ENCODE measurements around the gene TPBGL.

The TPBGL gene

GRCh38 chr11:75204012-75204674, 36.4 kb upstream of the TPBGL start:
- H3K4me3 ChIP-seq (ENCODE audit: low read depth, low read length), result no peak overlapping the region
- no peaks in the 10 kb centered on the region for H3K9me3 ChIP-seq (ENCODE audit: severe bottlenecking)
- DNase-seq, result no peak
- no peak overlapping the region for H3K27ac ChIP-seq
- TF ChIP-seq CTCF (IDR thresholded peaks at IDR 0.05; ENCODE audit: low read depth, low read length), result no peak
- no peaks in the 10 kb centered on the region for H3K36me3 ChIP-seq
- H3K27me3 ChIP-seq (ENCODE audit: insufficient read depth, low read depth, severe bottlenecking), result no peaks in the 10 kb centered on the region

GRCh38 chr11:75204685-75205563, 35.6 kb upstream of the TPBGL start:
- peak; percentile 88 for TF ChIP-seq CTCF (IDR thresholded peaks at IDR 0.05; ENCODE audit: low read depth, low read length)
- no peaks in the 10 kb centered on the region for H3K36me3 ChIP-seq
- no peaks in the 10 kb centered on the region for H3K27me3 ChIP-seq (ENCODE audit: insufficient read depth, low read depth, severe bottlenecking)
- no peak overlapping the region for H3K4me3 ChIP-seq (ENCODE audit: low read depth, low read length)
- peak; percentile 95 for DNase-seq
- no peak overlapping the region; the same call in 1 of the 2 replicates for H3K27ac ChIP-seq
- no peaks in the 10 kb centered on the region for H3K9me3 ChIP-seq (ENCODE audit: severe bottlenecking)

- Histone ChIP-seq H3K27ac (no peak overlapping the region), H3K36me3 (no peaks in the 10 kb centered on the region), H3K4me3 (ENCODE audit: low read depth, low read length) (no peak overlapping the region), H3K27me3 (ENCODE audit: insufficient read depth, low read depth, severe bottlenecking) (no peaks in the 10 kb centered on the region), H3K9me3 (ENCODE audit: severe bottlenecking) (no peaks in the 10 kb centered on the region)
- no peak for DNase-seq
- no peak for TF ChIP-seq CTCF (IDR thresholded peaks at IDR 0.05; ENCODE audit: low read depth, low read length)
Observed at GRCh38 chr11:75205564-75206020, 35.0 kb upstream of the TPBGL start.

GRCh38 chr11:75208446-75208845, 32.1 kb upstream of the TPBGL start:
- Histone ChIP-seq H3K36me3 (no peaks in the 10 kb centered on the region), H3K9me3 (ENCODE audit: severe bottlenecking) (no peaks in the 10 kb centered on the region), H3K27ac (no peak overlapping the region), H3K27me3 (ENCODE audit: insufficient read depth, low read depth, severe bottlenecking) (no peaks in the 10 kb centered on the region), H3K4me3 (ENCODE audit: low read depth, low read length) (no peak overlapping the region)
- DNase-seq, result no peak
- no peak for TF ChIP-seq CTCF (IDR thresholded peaks at IDR 0.05; ENCODE audit: low read depth, low read length)

GRCh38 chr11:75212411-75212810, 28.2 kb upstream of the TPBGL start:
- peak; percentile 40 for DNase-seq
- H3K9me3 ChIP-seq (ENCODE audit: severe bottlenecking), result no peaks in the 10 kb centered on the region
- no peak overlapping the region for H3K27ac ChIP-seq
- no peaks in the 10 kb centered on the region for H3K27me3 ChIP-seq (ENCODE audit: insufficient read depth, low read depth, severe bottlenecking)
- no peak overlapping the region for H3K4me3 ChIP-seq (ENCODE audit: low read depth, low read length)
- no peak for TF ChIP-seq CTCF (IDR thresholded peaks at IDR 0.05; ENCODE audit: low read depth, low read length)
- no peaks in the 10 kb centered on the region for H3K36me3 ChIP-seq

Measured in WERI-Rb-1 (cell line).